Measurements from ENCODE around the gene CST3. TPM values are rescaled to one million over a fixed set of nuclear protein-coding genes. Genes with fewer than 3 reads are reported as not detected.

CST3 gene
- total and polyA plus RNA-seq, 4 donors = 238 to 780 (median 641) TPM

- H3K27ac ChIP-seq (ENCODE audit: low read depth in 1 of 2, low read length in 1 of 2) = peak overlapping the region in 1 of 2 donors; percentile 25
Measured at GRCh38 chr20:23634044-23634801, 3.5 kb downstream of the CST3 start.

GRCh38 chr20:23632711-23633573 is 4.8 kb downstream of the CST3 start:
- H3K4me1 ChIP-seq (ENCODE audit: control insufficient read depth in 5 of 5, insufficient read depth in 5 of 5, low read length in 5 of 5) = peaks cover 0 to 19% (median 10%) of the 10 kb centered on the region in 5 donors
- H3K4me3 ChIP-seq = no peak overlapping the region
- no peak for TF ChIP-seq CTCF (IDR thresholded peaks at IDR 0.05; ENCODE audit: control extremely low read depth, extremely low read depth)
- ATAC-seq (ENCODE audit: insufficient read depth, low FRiP score) = no peak
- H3K36me3 ChIP-seq (ENCODE audit: control insufficient read depth in 4 of 4, insufficient read depth in 4 of 4, low read length in 4 of 4) = peaks cover 0 to 28% (median 4%) of the 10 kb centered on the region in 4 donors
- H3K27ac ChIP-seq (ENCODE audit: low read depth in 1 of 2, low read length in 1 of 2) = no peak overlapping the region
- no peaks in the 10 kb centered on the region for H3K9me3 ChIP-seq (ENCODE audit: control insufficient read depth in 4 of 4, insufficient read depth in 3 of 4, low read length in 3 of 4)
- DNase-seq = no peak
- H3K27me3 ChIP-seq (ENCODE audit: control insufficient read depth in 3 of 3, insufficient read depth in 3 of 3, low read length in 2 of 3) = no peaks in the 10 kb centered on the region
- no peak overlapping the region for H3K9ac ChIP-seq (ENCODE audit: insufficient read depth in 1 of 2, low read length in 2 of 2)
- WGBS, 2 donors = 79 to 82% methylated on average over 8 of the region's 8 CpGs

More at GRCh38 chr20:23634044-23634801, 3.5 kb downstream of the CST3 start:
- no peaks in the 10 kb centered on the region for H3K9me3 ChIP-seq (ENCODE audit: control insufficient read depth in 4 of 4, insufficient read depth in 3 of 4, low read length in 3 of 4)
- no peak overlapping the region for H3K4me3 ChIP-seq
- H3K4me1 ChIP-seq (ENCODE audit: control insufficient read depth in 5 of 5, insufficient read depth in 5 of 5, low read length in 5 of 5) = peaks cover 0 to 19% (median 10%) of the 10 kb centered on the region in 5 donors
- no peak for TF ChIP-seq CTCF (IDR thresholded peaks at IDR 0.05; ENCODE audit: control extremely low read depth, extremely low read depth)
- DNase-seq = no peak
- no peak for ATAC-seq (ENCODE audit: insufficient read depth, low FRiP score)
- WGBS, 2 donors = 87 to 92% methylated on average over 8 of the region's 8 CpGs
- peaks cover 0 to 28% (median 4%) of the 10 kb centered on the region in 4 donors for H3K36me3 ChIP-seq (ENCODE audit: control insufficient read depth in 4 of 4, insufficient read depth in 4 of 4, low read length in 4 of 4)
- no peak overlapping the region for H3K9ac ChIP-seq (ENCODE audit: insufficient read depth in 1 of 2, low read length in 2 of 2)
- H3K27me3 ChIP-seq (ENCODE audit: control insufficient read depth in 3 of 3, insufficient read depth in 3 of 3, low read length in 2 of 3) = no peaks in the 10 kb centered on the region

- DNase-seq (no peak), ATAC-seq (ENCODE audit: insufficient read depth, low FRiP score) (no peak)
- Histone ChIP-seq H3K9ac (ENCODE audit: insufficient read depth in 1 of 2, low read length in 2 of 2) (no peak overlapping the region), H3K27me3 (ENCODE audit: control insufficient read depth in 3 of 3, insufficient read depth in 3 of 3, low read length in 2 of 3) (no peaks in the 10 kb centered on the region), H3K4me3 (no peak overlapping the region), H3K36me3 (ENCODE audit: control insufficient read depth in 4 of 4, insufficient read depth in 4 of 4, low read length in 4 of 4) (peaks cover 0 to 28% (median 4%) of the 10 kb centered on the region in 4 donors), H3K9me3 (ENCODE audit: control insufficient read depth in 4 of 4, insufficient read depth in 3 of 4, low read length in 3 of 4) (no peaks in the 10 kb centered on the region), H3K27ac (ENCODE audit: low read depth in 1 of 2, low read length in 1 of 2) (no peak overlapping the region), H3K4me1 (ENCODE audit: control insufficient read depth in 5 of 5, insufficient read depth in 5 of 5, low read length in 5 of 5) (peaks cover 0 to 19% (median 10%) of the 10 kb centered on the region in 5 donors)
- no peak for TF ChIP-seq CTCF (IDR thresholded peaks at IDR 0.05; ENCODE audit: control extremely low read depth, extremely low read depth)
- 44 to 69% methylated on average over 12 of the region's 12 CpGs for WGBS, 2 donors
Measured at GRCh38 chr20:23631981-23632710, 5.6 kb downstream of the CST3 start.

Data from lung (tissue), 12 donors.